GM19023 (cell line): ENCODE data around the gene TEX22.

ENCODE experiments used
- ATAC-seq: cut with Tn5 transposase; IDR thresholded peaks from one replicate; pipeline ENCODE4 v1.9.1; 2021; ENCODE audit warnings: mild to moderate bottlenecking, moderate library complexity; ENCODE audit not compliant: unreplicated experiment

TEX22 gene

DNA sequence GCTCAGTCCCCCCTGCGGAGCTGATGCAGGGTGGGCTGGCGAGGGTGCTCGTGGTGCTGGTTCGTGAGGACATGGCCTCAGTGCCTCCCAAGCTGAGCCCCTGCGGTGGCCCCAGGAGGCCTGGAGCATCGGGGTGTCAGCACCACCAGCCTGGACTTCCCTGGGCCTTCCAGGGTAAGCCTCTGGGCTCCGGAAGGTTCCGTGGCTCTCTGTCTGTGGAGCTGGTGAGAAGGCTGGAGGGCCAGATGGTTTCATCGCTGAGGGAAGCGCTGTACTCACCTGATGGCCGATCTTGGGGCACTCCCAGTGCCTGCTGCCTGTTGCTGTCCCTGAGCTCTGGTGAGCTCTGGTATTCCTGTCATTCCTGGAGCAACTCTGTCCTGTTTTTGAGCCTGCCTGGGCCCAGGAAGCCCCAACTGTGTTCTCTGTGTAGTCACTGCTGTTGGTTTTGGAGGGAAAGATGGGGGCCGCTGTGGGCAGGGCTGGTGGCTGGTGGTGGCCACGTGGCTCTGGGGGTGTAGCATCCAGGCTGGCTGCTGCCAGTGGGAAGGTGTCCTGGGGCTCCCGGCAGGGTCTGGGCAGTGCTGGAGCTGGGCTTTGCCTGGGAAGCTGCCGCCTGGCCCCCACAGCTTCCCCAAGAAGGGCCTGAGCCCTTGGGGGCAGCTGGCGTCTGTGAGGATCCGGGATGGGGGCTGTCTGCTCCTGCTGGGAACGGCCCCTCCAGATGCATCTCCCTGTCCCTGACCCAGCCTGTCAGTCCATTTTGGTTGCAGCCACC, 39.6 kb downstream of the TEX22 start:
- ATAC-seq: no peak

DNA sequence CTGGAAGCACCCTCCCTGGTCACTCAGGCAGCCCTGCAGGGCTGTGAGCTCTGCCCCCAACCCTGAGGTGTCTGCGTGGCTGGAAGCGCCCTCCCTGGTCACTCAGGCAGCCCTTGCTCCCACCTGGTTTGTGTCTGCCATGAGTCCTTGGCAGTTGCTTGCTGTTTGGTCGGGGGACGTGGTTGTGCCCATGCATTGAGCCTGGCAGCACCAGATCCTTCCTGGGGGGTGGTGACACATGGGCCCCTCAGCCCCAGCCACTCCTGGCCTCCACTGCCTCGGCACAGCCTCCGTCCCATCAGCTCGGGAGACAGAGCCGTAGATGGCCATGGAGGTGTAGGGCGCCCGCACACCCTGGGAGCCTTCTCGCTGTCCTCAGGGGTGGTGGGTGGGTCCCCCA, 40.8 kb downstream of the TEX22 start:
- no peak for ATAC-seq

DNA sequence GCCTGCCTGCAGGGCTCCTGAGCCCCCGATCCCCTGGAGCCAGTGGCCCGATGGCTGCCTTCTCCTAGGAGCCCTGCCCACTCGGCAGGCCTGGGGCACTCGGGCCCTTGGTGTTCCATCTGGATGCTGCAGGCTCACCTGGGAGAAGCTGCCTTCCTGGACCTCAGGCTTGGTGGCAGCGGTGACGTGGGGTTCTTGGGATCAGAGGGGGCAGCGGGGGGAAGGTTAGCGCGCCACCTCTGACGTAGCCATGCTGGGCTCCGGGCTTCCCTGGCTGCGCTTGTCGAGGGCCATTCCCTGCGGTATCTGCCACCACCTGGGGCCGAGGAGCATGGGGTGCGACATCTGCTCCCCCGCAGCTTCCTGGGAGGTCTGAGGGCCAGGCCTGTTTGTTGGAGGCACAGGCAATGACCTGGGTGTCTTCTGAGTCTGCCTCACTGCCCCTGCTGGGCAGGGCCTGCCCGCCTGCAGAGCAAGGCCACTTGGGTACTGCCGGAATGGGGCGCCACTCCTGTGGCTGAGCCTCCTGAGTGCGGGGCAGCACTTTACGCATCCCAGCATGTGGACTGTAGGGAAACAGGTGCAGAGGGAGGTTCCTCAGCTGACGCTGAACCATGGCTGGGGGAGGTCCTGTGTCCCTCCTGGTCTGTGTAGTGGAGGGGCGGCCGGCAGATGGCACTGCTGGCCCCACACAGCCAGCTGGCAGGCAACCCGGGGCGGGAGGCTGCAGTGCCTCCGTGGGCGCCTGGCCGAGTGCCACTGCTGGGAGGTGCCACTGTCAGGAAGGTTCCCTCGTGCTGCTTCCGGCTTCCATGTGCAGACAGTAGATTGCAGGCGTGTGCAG, 41.6 kb downstream of the TEX22 start:
- ATAC-seq: no peak

DNA sequence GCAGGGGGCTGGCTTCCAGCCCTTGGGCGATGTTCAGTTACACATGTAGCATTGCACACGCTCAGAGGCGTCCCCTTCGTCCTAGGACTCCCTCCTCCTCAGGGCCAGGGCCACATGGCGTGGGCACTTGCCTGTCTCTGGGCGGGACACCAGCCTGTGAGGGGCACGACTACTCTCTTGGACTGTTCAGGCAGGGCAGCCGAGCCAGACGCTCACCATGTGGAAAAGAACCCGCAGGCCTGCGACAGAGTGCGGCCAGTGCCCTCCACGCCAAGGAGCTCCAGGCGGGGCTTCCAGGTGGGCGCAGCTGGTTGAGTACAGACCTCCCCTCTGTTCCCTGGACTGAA, 42.2 kb downstream of the TEX22 start:
- ATAC-seq: no peak

DNA sequence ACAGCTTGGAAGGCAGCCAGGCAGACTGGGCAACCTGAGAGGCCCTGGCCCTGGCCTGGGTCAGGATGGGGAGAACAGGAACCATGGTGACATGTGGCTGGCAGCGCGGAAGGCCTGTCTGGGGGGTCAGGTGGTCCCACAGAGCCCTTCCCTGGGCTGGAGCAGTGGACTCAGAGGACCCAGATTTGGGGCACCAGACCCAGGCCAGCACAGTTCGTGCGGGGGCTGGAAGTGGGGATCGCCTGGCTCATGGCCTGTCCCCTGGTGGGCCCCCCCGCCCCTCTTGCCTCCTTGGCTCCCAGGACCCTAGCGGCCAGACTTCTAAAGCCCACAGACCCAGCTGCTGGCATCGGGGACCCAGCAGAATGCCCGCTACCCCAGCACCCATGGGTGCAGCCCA, 42.7 kb downstream of the TEX22 start:
- no peak for ATAC-seq

DNA sequence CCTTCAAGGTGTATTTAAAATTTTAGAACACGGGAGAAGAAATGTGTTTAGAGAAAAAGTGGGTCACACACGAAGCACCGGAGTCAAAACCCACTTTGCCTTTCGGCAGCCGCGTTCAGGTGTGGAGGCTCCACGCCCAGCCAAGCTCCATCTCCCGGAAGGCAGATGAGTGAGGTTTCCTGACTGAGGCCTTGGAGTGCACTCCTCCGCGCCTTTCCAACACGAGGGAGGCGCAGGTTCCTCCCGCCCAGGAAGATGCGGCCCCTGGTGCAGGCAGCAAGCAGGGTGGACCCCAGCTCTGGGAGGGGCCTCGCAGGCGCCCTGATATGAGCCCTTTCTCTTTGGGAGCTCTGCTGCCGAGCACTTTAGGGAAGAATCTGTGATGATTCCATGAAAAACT, 43.8 kb downstream of the TEX22 start:
- no peak for ATAC-seq

DNA sequence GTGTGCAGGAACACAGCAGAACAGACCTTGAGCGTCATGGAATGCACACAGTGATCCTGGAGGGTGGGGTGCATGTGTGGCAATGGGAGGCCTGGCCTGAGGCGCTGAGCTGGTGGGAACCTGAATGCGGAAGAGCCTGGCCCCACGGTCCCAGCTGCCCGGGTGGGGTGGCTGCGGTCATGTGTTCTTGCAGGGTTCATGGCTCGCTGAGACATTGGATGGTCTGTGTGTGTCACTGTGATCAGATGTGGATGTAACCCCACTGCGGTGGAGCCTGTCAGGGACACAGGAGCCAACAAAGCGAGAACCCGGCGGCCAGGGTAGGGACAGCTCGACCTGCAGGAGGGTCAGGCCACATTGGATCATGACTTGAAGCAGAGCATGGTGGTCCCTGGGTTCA, 44.5 kb downstream of the TEX22 start:
- ATAC-seq: no peak

DNA sequence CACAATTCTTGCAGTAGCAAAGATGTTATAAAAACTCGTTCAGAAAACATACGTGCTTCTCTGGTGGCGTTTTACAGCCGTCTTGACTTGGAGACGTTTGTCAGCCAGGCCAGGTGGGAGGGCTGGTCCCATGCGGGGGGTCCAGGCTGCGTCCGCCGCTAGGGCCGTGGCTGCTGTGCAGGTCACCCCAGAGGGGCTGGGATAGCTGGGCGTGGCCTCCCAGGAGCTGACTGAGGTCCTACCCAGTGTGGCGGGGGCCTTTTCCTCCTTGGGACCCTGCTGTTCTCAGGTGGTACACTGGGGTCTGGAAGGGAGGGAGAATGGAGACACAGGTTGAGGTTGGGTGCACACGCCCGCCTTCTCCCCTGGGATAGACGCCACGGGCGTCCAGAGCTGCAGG, 46.5 kb downstream of the TEX22 start:
- no peak for ATAC-seq

DNA sequence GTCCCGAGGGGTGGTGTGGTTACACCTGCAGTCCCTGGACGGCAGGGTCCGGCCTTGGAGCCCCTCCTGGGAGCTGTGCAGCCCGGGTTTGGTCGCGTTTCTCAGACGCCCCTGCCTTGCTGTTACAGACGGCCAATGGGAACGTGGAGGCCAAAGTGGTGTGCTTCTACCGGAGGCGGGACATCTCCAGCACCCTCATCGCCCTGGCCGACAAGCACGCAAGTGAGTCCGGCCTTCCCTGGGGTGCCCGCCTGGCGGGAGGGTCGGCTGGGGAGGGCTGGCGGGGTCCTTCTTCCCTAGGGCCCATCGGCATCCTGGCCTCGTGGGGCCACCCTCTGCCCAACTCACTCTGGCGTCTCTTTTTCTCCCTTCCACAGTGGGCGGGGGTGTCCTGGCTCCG, 47.0 kb downstream of the TEX22 start:
- ATAC-seq: no peak

DNA sequence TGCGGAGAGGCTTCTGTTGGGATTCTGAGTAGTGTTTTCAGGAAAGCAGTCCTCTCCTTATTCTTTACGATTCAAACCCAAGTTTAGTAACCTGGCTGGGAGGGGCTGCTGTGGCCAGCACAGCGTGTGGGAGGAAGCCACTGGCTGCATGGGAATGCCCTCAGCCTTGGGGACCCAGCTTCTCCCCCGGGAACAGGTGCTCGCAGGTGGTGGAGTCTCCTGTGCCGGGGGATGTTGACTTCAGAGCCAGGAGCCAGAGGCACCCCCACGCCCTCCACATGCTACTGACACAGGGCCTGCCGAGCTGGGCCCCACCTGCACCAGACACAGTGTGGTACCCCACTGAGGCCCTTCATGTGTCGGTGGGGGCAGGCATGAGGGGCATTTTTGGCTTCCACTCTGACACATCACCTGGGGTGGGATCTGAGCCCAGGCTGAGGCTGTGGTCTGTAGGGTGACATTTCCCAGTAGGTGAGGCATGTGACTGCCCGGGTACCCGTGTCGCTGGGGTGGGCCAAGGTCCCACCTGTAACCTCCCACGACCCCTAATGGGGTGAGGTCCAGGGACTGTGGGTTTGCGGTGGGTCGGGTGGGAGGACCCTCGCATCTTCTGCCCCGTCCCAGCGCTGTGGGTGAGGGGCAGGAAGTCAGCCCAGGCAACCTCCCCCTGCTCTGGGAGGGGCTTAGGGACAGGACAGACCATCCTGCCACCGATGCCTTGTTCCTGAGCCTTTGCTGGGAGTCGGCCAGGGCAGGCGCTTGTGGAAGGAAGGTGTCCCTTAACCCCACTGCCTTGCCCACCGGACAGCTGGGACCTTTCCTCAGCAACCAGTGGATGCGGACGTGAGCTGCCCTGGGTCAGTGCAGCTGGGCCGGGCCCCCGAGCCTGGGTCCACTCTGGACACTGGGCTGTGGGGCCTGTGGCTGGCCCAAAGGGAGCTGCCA, 47.8 kb downstream of the TEX22 start:
- ATAC-seq: no peak

DNA sequence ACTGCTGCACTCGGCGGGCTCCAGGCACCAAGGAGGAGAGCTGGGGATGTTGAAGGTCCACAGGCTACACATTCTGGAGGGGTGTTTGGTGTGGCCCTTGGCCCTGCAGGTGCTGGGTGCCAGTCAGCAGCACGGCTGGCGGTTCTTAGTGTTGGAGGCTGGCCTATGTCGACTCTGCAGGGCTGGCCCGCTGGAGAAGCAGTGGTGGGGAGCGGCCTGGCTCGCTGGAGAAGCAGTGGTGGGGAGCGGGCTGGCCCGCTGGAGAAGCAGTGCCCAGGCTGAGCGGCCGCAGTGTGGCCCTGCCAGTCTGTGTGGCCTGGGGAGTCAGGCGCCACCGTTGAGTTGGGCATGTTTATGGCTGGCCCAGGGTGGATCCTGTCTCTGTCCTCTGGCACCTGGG, 48.6 kb downstream of the TEX22 start:
- ATAC-seq: no peak

DNA sequence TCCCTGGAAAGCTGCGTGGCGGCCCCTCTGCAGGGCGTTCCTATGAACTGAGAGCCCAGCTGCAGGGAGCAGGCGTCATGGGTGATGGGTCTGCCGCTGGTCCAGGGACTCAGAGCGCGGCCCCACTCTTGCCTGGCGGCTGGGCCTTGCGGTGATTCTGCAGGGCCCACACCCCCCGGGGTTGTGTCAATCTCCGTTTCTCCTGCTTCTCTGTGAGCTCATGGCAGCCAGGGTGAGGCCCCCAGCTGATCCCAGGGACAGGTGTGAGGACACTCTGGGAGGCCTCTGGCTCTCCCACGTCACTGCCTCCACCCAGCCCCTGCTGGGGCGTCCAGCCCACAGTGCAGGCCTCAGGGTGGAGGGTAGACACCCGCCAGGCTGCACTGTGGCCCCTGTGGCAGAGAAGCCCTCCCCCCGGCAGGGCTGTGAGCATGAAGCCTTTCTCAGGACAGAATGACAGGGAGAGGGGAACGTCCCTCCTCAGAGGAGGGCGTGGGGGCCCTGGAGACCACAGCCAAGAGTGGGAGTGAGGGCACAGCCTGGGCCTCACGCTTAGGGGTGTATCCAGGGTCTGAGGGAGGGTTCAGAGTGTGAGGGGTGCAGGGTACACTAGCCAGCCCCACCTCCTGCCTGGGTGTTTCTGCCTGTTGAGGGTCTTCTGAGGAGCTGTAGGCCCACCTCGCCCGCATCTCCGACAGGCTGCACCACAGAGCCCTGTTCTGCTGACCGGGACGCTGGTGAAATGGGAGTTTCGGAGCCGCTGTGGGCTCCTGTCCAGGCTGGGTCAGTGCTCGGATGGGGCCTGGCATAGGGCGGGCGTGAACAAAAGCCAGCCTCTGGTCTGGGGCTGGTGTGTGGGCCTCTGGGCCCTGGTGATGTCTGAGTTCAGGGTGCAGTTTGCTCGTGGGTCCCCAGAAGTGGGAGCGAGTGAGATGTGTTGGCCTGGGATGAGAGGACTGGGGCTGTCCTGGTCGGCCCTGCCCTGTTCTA, 49.6 kb downstream of the TEX22 start:
- ATAC-seq: no peak

DNA sequence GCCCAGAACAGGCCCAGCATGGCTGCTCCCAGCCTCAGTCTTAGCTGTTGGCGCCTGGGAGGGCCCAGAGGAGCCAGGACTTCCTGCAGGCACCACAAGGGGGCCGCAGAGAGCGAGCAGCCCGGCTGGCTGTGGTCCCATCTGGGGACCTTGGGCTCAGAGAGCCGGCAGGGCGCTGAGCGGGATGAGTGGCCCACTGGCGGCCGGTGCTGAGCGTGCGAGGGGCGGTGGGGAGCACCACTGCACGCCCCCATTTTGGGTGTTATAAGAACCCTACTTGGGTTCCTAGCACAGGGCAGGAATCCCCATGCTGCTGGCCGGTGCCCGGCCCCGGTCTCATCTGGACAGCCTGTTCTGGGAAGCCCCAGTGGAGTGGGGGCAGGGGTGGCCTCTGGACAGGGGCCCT, 50.4 kb downstream of the TEX22 start:
- ATAC-seq: no peak

DNA sequence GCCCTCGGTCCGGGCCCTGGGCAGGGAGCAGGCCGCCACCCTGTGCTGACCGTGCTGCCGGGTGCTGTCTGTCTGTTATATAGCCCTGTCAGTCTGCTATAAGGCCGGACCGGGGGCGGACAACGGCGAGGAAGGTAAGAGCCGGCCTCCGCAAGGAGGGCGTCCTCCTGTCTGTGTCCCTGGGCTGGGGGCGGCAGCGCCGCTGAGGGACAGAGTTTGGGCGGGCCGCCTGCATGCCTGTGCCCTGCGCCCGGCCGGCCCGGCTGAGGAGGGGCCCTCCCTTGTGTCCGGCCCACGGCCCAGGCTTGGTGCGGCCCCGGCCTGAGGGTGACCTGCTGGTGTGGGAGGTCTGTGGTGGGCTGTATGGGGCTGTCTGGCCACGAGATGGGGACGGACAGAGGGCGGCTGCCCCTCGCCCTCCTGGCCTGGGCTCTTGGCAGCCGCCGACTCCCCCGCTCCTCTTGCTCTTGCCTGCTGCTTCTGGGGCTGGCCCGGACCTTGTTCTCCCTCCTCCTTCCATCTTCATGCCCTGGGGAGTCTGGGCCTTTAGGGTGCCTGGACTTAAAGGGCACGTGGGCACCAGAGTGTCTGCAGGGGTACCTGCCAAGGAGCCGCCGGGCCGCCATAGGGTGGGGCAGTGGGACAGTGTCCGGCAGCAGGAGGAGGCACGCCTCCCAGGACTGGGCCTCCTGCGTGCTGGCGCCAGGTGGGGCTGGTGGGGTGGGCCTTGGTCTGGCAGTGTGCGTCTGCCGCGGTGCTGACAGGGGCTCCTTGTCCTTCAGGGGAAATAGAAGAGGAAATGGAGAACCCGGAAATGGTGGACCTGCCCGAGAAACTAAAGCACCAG, 51.2 kb downstream of the TEX22 start:
- ATAC-seq: no peak

DNA sequence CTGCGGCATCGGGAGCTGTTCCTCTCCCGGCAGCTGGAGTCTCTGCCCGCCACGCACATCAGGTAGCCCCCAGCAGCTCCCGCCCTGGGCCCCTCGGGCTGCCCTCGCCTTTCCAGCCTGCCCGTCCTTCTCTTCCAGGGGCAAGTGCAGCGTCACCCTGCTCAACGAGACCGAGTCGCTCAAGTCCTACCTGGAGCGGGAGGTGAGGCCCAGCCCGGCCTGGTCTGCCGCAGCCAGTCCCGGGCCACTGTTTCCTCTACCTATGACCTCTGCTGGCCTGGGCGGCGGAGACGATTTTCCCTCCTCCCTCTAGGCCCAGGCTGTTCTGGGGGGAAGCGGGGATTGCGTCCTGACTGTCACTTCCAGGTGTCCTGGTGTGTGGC, 51.8 kb downstream of the TEX22 start:
- ATAC-seq: no peak

DNA sequence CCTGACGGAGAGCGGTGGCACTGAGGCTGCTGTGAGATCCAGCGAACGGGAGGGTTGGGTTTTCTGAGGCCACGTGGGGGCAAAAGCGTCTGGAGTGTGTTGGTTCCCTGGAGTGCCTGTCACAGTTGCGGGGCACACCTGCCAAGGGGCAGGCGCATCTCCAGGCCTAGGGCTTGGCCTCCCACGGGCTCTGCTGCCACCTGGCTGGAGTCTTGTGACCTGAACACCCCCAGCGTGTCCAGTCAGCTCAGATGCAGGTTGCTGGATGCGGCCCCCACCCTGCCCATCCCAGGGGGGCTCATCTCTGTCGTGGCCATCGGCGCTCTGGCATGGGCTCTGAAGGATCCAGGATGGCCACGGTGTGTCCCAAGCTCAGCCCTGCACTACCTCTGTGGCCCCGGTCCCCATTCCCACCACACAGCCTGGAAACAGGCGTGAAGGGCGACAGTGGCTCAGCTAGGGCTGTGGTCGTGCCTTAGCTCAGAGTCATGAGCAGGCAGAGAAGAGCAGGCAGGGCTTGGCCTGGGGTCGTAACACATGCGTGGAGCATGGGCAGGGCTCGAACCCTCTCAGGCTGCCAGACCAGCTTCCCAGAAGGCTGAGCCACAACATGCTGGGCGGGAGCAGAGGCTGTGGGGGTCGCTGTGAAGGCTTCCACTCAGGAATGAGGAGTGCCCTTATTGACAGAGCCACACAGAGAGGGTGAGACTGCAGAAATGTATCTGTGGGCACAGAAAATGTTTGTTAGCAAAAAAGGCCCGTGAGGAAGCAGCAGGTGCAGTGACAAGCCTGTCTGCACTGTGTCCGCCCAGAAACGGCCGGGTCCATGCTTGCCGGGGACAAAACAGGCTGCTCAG, 52.8 kb downstream of the TEX22 start:
- ATAC-seq: no peak

DNA sequence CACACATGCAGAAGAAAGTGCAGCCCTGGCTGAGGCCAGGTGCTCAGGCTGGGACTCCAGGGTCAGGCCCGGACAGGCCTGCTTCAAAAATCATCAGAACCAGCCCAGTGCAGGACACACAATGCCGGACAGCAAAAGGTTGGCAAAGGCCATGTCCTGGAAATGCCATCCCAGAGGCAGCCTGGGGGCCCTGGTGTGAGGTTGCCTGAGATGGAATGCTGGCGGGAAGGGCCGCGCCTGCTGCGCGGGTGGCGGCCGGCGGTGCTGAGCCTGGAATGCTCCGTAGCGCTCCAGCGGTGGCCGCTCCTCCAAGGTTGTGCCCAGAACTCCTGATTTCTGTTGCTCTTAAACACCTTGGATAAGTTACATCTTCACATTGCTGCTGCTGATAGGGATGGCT, 54.6 kb downstream of the TEX22 start:
- ATAC-seq: no peak

DNA sequence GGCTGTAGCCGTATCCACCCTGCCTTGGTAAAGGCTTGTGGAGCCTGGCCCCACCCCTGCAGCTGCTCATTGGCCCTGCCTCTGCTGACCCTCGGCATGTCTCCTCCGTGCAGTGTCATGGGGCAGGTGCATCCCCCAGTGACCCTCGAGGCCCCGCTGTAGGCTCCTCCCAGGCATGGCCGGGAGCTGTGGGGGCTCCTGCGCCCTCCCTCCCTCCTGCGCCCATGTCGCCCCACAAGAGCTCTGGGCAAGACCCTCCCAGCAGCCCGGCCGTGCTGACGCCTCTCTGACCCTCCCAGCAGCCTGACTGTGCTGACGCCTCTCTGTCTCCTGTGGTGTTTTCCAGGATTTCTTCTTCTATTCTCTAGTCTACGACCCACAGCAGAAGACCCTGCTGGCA, 55.5 kb downstream of the TEX22 start:
- no peak for ATAC-seq
